Measurements from ENCODE around the gene CYTH1. TPM values are rescaled to one million over a fixed set of nuclear protein-coding genes. Genes with fewer than 3 reads are reported as not detected.

Gene CYTH1
- total RNA-seq, 1 donor from 2014 or later = 80.8 TPM

- H3K27ac Mint-ChIP-seq (ENCODE audit: unreplicated experiment) = no peak overlapping the region
- H3K9me3 Mint-ChIP-seq (ENCODE audit: low read depth) = no peaks in the 10 kb centered on the region
- peaks cover 38% of the 10 kb centered on the region for H3K4me1 Mint-ChIP-seq (ENCODE audit: low read depth)
- H3K36me3 Mint-ChIP-seq (ENCODE audit: low read depth) = no peaks in the 10 kb centered on the region
- no peaks in the 10 kb centered on the region for H3K27me3 Mint-ChIP-seq (ENCODE audit: low read depth)
- no peak for DNase-seq (ENCODE audit: low spot score)
- no peak for TF ChIP-seq CTCF (IDR thresholded peaks at IDR 0.05)
- no peak overlapping the region for H3K4me3 Mint-ChIP-seq (ENCODE audit: unreplicated experiment)
These were observed 53.6 kb downstream of the CYTH1 start for GRCh38 chr17:78728495-78728894.

- no peak overlapping the region for H3K27ac Mint-ChIP-seq (ENCODE audit: unreplicated experiment)
- no peak for TF ChIP-seq CTCF (IDR thresholded peaks at IDR 0.05)
- H3K9me3 Mint-ChIP-seq (ENCODE audit: low read depth) = no peaks in the 10 kb centered on the region
- DNase-seq (ENCODE audit: low spot score) = no peak
- H3K4me3 Mint-ChIP-seq (ENCODE audit: unreplicated experiment) = no peak overlapping the region
- no peaks in the 10 kb centered on the region for H3K27me3 Mint-ChIP-seq (ENCODE audit: low read depth)
- no peaks in the 10 kb centered on the region for H3K36me3 Mint-ChIP-seq (ENCODE audit: low read depth)
- H3K4me1 Mint-ChIP-seq (ENCODE audit: low read depth) = peaks cover 42% of the 10 kb centered on the region
These were observed 54.4 kb downstream of the CYTH1 start for GRCh38 chr17:78727476-78728229.

GRCh38 chr17:78727057-78727456, 55.0 kb downstream of the CYTH1 start:
- Mint-ChIP-seq H3K27me3 (ENCODE audit: low read depth) (no peaks in the 10 kb centered on the region), H3K4me3 (ENCODE audit: unreplicated experiment) (no peak overlapping the region), H3K36me3 (ENCODE audit: low read depth) (no peaks in the 10 kb centered on the region), H3K4me1 (ENCODE audit: low read depth) (peaks cover 48% of the 10 kb centered on the region), H3K27ac (ENCODE audit: unreplicated experiment) (no peak overlapping the region), H3K9me3 (ENCODE audit: low read depth) (no peaks in the 10 kb centered on the region)
- TF ChIP-seq CTCF (IDR thresholded peaks at IDR 0.05) = no peak
- no peak for DNase-seq (ENCODE audit: low spot score)

DNA sequence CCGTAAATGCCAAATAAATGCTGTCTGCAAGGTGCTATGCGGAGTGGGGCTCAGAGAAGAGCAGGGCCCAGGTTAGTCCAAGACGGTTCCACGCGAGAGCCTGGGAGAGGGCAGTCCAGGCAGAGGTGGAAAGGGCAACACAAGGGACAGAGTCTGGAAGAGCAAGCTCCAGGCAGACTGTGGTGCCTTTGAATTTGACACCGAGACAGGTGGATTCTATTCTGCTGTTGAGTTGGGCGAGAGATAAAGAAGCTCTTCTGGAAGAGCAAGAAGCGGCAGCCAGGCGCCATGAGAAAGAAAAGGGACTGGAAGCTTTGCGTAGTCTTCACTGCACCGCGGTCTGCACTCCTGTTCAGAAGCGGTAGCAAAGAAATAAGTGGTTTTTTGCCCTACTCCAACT, 55.6 kb downstream of the CYTH1 start:
- no peak overlapping the region for H3K4me3 Mint-ChIP-seq (ENCODE audit: unreplicated experiment)
- H3K4me1 Mint-ChIP-seq (ENCODE audit: low read depth) = peaks cover 52% of the 10 kb centered on the region
- TF ChIP-seq CTCF (IDR thresholded peaks at IDR 0.05) = no peak
- H3K36me3 Mint-ChIP-seq (ENCODE audit: low read depth) = no peaks in the 10 kb centered on the region
- no peaks in the 10 kb centered on the region for H3K9me3 Mint-ChIP-seq (ENCODE audit: low read depth)
- peak overlapping the region; percentile 25 for H3K27ac Mint-ChIP-seq (ENCODE audit: unreplicated experiment)
- DNase-seq (ENCODE audit: low spot score) = no peak
- no peaks in the 10 kb centered on the region for H3K27me3 Mint-ChIP-seq (ENCODE audit: low read depth)

DNA sequence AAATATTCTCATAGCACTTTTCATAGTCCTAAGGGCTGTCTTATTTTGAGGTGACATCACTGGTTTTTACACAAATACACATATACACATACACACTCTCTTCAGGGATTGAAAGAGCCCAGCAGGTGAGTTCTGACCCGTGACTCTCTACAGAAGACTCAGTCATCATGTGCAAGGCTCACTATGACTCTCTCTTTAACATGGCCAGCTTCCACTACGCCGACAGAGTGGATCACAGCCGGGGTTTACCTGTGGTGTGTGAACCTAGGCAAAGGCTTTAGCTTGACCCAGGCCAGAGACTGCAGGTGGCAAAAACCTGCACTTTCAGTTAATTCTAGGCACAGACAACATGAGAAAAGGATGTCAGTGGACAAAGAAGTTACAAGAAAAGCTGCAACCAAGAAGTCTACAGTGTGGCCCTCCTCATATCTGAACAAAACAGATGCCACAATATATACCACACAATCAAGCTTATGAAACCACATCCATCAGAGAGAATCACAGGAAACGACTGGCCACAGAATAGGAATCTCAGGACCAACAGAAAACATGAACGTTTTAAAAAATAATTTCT, 56.5 kb downstream of the CYTH1 start:
- Mint-ChIP-seq H3K9me3 (ENCODE audit: low read depth) (no peaks in the 10 kb centered on the region), H3K27me3 (ENCODE audit: low read depth) (no peaks in the 10 kb centered on the region), H3K4me1 (ENCODE audit: low read depth) (peaks cover 55% of the 10 kb centered on the region), H3K36me3 (ENCODE audit: low read depth) (no peaks in the 10 kb centered on the region), H3K4me3 (ENCODE audit: unreplicated experiment) (no peak overlapping the region), H3K27ac (ENCODE audit: unreplicated experiment) (no peak overlapping the region)
- DNase-seq (ENCODE audit: low spot score) = no peak
- TF ChIP-seq CTCF (IDR thresholded peaks at IDR 0.05) = no peak
